H54 (cell line): ENCODE results near the gene NBL1.

Experiments
- DNase-seq: peaks from one replicate; pipeline ENCODE4 v3.0.0; 2011; ENCODE audit warnings: low spot score, mixed read lengths; ENCODE audit not compliant: insufficient read length
- FAIRE-seq: peaks from 3 replicates; lab custom pipeline; 2011; peaks lifted over from hg19 to GRCh38; lab: Jason Lieb, UNC
- POLR2A ChIP-seq: IDR thresholded peaks from 2 replicates; pipeline ENCODE4 v1.6.1; 2011; ENCODE audit warnings: low read depth, mild to moderate bottlenecking, low read length

Gene NBL1

DNA sequence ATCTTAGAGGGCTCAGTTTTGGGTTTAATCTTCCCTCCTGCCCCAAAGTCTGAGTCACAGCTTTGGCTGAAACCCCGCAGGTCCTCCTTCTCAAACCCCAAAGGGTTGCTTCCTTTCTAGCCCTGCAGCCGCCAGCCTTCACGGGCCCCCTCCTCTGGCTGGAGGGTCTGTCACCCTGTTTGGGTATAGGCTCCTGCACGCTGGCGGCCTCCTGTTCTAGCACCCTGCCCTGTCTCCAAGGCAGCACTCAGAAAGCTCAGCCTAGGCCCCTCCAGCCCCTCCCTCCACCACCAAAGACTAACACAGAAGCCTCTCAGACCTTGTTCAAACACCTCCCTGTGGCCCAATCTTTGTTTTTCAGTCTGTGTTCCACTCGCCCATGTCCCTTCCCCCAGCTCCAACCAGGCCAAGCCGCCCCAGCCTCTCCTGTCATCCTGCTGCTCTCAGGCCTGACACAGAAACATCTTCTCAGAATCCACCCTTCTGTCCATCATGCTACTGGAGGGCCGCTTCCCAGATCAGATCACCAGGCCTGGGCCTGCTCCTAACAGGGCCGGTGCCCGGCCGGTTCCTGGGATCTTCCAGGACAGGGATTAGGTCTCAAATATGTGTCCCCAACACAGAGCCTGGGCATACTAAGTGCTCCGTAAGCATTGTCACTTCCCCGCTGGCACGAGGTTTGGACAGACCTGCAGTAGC, 56.1 kb downstream of the NBL1 start:
- FAIRE-seq: no peak
- DNase-seq: no peak
- TF ChIP-seq POLR2A: no peak

DNA sequence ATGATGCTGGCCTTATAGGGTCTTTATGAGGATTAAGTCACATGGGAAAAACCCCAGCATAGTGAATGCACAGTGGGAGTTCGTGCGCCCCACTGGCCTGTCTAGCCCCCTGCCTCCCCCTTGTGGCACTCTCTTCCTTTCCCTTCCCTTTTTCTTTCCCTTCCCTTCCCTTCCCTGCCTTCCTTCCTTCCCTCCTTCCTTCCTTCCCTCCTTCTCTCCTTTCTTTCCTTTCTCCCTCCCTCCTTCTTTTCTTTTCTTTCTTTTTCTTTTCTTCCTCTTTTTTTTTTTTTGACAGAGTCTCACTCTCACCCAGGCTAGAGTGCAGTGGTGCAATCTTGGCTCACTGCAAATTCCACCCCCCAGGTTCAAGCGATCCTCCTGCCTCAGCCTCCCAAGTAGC, 59.2 kb downstream of the NBL1 start:
- no peak for TF ChIP-seq POLR2A
- DNase-seq (no peak), FAIRE-seq (no peak)

- FAIRE-seq (no peak), DNase-seq (peak; percentile 65)
- TF ChIP-seq POLR2A: no peak
Measured at GRCh38 chr1:19704247-19705113, 60.4 kb downstream of the NBL1 start.

- FAIRE-seq (no peak), DNase-seq (no peak)
- TF ChIP-seq POLR2A: no peak
Measured at GRCh38 chr1:19705464-19705863, 61.4 kb downstream of the NBL1 start.

DNA sequence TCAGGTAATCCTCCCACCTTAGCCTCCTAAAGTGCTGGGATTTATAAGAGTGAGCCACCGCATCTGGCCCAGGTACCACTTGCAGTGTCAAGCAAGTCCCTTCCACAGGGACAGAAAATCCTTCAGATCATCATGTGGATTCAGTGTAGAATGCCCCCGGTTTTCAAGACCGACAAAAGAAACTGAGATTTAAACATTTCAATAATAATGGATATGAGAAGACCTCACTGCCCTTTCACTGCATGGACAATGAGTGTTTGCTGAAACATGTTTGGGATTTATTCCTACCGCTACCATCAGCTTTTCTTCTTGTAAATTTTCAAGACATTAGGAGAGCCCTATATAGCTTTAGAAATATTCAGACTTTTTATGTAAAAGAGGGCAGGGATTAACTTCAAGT, 62.0 kb downstream of the NBL1 start:
- FAIRE-seq (no peak), DNase-seq (no peak)
- TF ChIP-seq POLR2A: no peak
